ENCODE results near the gene PRKD1. TPM values are rescaled to one million over a fixed set of nuclear protein-coding genes. Genes with fewer than 3 reads are reported as not detected.

The PRKD1 gene
- total and polyA plus RNA-seq, 2 of the 13 experiments (the other 11 are each of a cell fraction or from before 2014, with no cell fraction given): 0.22 to 1.3 TPM

GRCh38 chr14:29853272-29853671, 74.4 kb downstream of the PRKD1 start:
- ChIA-PET CTCF (ENCODE audit: low intra/inter-chr PET ratio, low total read pairs) (no interaction called here), POLR2A (no interaction called here)
- no peak overlapping the region for H3K4me3 ChIP-seq (replicated peaks in 1 of 3; ENCODE audit: insufficient read depth in 1 of 3, low read depth in 2 of 3, low read length in 3 of 3)
- FAIRE-seq: no peak
- H3K9me3 ChIP-seq (ENCODE audit: low read length): peaks cover 100% of the 10 kb centered on the region
- 70% methylated on average over 2 of the region's 2 CpGs for WGBS (ENCODE audit: low lambda C conversion rate)
- H3K36me3 ChIP-seq (replicated peaks in 1 of 2; ENCODE audit: control insufficient read depth in 1 of 2, insufficient read depth in 2 of 2, low read length in 2 of 2): no peaks in the 10 kb centered on the region
- no peak for ATAC-seq
- no peaks in the 10 kb centered on the region for H3K79me2 ChIP-seq (ENCODE audit: insufficient read depth, low read length)
- intact Hi-C loops (cut with micrococcal nuclease; ENCODE audit: unreplicated experiment): no loop called here
- H3K27ac ChIP-seq (ENCODE audit: extremely low read length, insufficient read depth, low read length): no peak overlapping the region
- no TSS peak for BruUV-seq (replicated peaks)
- no peak for TF ChIP-seq BORCS8-MEF2B (CRISPR knock-in tag; IDR thresholded peaks at IDR 0.05)
- no peak for TF ChIP-seq ZNF280D (CRISPR knock-in tag; IDR thresholded peaks at IDR 0.05)
- no peak for TF ChIP-seq NR0B2 (CRISPR knock-in tag; IDR thresholded peaks at IDR 0.05)
- no peak for TF ChIP-seq ZNF282 (IDR thresholded peaks at IDR 0.05; ENCODE audit: partially characterized antibody)
- no peak for TF ChIP-seq ZNF747 (CRISPR knock-in tag; IDR thresholded peaks at IDR 0.05; ENCODE audit: borderline replicate concordance)
- no peak for TF ChIP-seq ZBTB21 (CRISPR knock-in tag; IDR thresholded peaks at IDR 0.05)
- TF ChIP-seq LCORL (IDR thresholded peaks at IDR 0.05): no peak
- no peak for TF ChIP-seq LCORL (CRISPR knock-in tag; IDR thresholded peaks at IDR 0.05)
- TF ChIP-seq EHMT2 (IDR thresholded peaks at IDR 0.05; ENCODE audit: borderline replicate concordance, low read depth, low read length): no peak
- no peak for TF ChIP-seq ZNF34 (CRISPR knock-in tag; IDR thresholded peaks at IDR 0.05; ENCODE audit: borderline replicate concordance)
- no peak for TF ChIP-seq ZNF563 (CRISPR knock-in tag; IDR thresholded peaks at IDR 0.05)
- no peak for TF ChIP-seq ZNF234 (CRISPR knock-in tag; conservative IDR thresholded peaks at IDR 0.05)
- TF ChIP-seq ISL2 (CRISPR knock-in tag; IDR thresholded peaks at IDR 0.05): no peak
- no peak for TF ChIP-seq ZNF263 (CRISPR knock-in tag; IDR thresholded peaks at IDR 0.05)
- no peak for TF ChIP-seq EEA1 (CRISPR knock-in tag; IDR thresholded peaks at IDR 0.05; ENCODE audit: borderline replicate concordance)
- TF ChIP-seq ESRRA (CRISPR knock-in tag; IDR thresholded peaks at IDR 0.05; ENCODE audit: low read depth): no peak
- TF ChIP-seq CBX5 (CRISPR knock-in tag; IDR thresholded peaks at IDR 0.05; ENCODE audit: borderline replicate concordance): no peak
- no peak for TF ChIP-seq KDM2A (CRISPR knock-in tag; IDR thresholded peaks at IDR 0.05; ENCODE audit: borderline replicate concordance, low read depth)
- TF ChIP-seq REXO4 (CRISPR knock-in tag; IDR thresholded peaks at IDR 0.05; ENCODE audit: borderline replicate concordance): no peak
- TF ChIP-seq BCL6 (CRISPR knock-in tag; IDR thresholded peaks at IDR 0.05): no peak
- in situ Hi-C loops (cut with HindIII; ENCODE audit: extremely low pct_ligation_motif_present, low pct_unique_long_range_greater_than_20kb): no loop called here
- no peak overlapping the region for H3K9ac ChIP-seq (ENCODE audit: insufficient read depth, low read depth, low read length)
- no peak for DNase-seq (ENCODE audit: low spot score)
- no peak overlapping the region for H3K4me2 ChIP-seq (ENCODE audit: low read depth, low read length)
- H3K27me3 ChIP-seq (ENCODE audit: control insufficient read depth in 1 of 2, insufficient read depth in 2 of 2, low read length in 2 of 2): no peaks in the 10 kb centered on the region
- H2AFZ ChIP-seq (ENCODE audit: low read length): no peak overlapping the region
- no peaks in the 10 kb centered on the region for H4K20me1 ChIP-seq (ENCODE audit: insufficient read depth, low read length)
- no peaks in the 10 kb centered on the region for H3K4me1 ChIP-seq (ENCODE audit: insufficient read depth, low read length)

Measured in HepG2 (cell line).